CD4-positive, CD25-positive, alpha-beta regulatory T cell (primary cell): ENCODE data around the gene NME2. TPM values are rescaled to one million over a fixed set of nuclear protein-coding genes. Genes with fewer than 3 reads are reported as not detected.
A peak's percentile ranks its signal among the peaks of the same experiment; 100 is the strongest.

ENCODE experiments used
- ATAC-seq, 2 donors: fragments of 150-1000 bp; cut with Tn5 transposase; one replicate each; pipeline ENCODE4 v1.10.0; 2021; ENCODE audit warnings: low read depth in 2 of 2, moderate number of reproducible peaks in 2 of 2, moderate library complexity in 1 of 2
- DNase-seq, 3 donors: peaks; one replicate each; pipeline versions ENCODE4 v3.0.0 to v3.0.0-alpha.2; 2012 to 2022; ENCODE audit warnings: mixed read lengths in 1 of 3
- H3K27ac ChIP-seq: one replicate; pipeline ENCODE4 v1.7.0; 2013; ENCODE audit warnings: mild to moderate bottlenecking, low read length; ENCODE audit not compliant: insufficient read depth, poor library complexity, severe bottlenecking
- H3K27me3 ChIP-seq: one replicate; pipeline ENCODE4 v1.7.0; 2013; ENCODE audit warnings: low read length; ENCODE audit not compliant: control insufficient read depth, insufficient read depth
- H3K36me3 ChIP-seq: one replicate; pipeline ENCODE4 v1.7.0; 2013; ENCODE audit warnings: mild to moderate bottlenecking, low read length, moderate library complexity; ENCODE audit not compliant: control insufficient read depth, insufficient read depth
- H3K4me1 ChIP-seq: 2 replicates; pipeline ENCODE4 v1.7.0; 2013; ENCODE audit warnings: mild to moderate bottlenecking, low read length; ENCODE audit not compliant: insufficient read depth, control insufficient read depth, poor library complexity, severe bottlenecking
- H3K4me3 ChIP-seq: one replicate; pipeline ENCODE4 v1.7.0; 2013; ENCODE audit warnings: low read depth, mild to moderate bottlenecking, low read length, moderate library complexity
- H3K9me3 ChIP-seq, 2 experiments: 1 replicate in 1 of 2; 2 replicates in 1 of 2; pipeline ENCODE4 v1.7.0; 2013; ENCODE audit warnings: low read length in 2 of 2, mild to moderate bottlenecking in 1 of 2, moderate library complexity in 1 of 2; ENCODE audit not compliant: control insufficient read depth in 2 of 2
- H3K27ac Mint-ChIP-seq, 3 donors: one replicate each; pipeline ENCODE4 v1.8.0; 2020 to 2022; ENCODE audit warnings: mild to moderate bottlenecking in 3 of 3, mixed read lengths in 3 of 3, moderate library complexity in 2 of 3
- H3K27me3 Mint-ChIP-seq: one replicate; pipeline ENCODE4 v1.8.0; 2022; ENCODE audit warnings: mild to moderate bottlenecking, mixed read lengths
- H3K36me3 Mint-ChIP-seq: one replicate; pipeline ENCODE4 v1.8.0; 2020; ENCODE audit warnings: mixed read lengths
- H3K4me1 Mint-ChIP-seq, 4 donors: one replicate each; pipeline ENCODE4 v1.8.0; 2020 to 2022; ENCODE audit warnings: mixed read lengths in 4 of 4, mild to moderate bottlenecking in 1 of 4
- H3K4me3 Mint-ChIP-seq, 4 donors: one replicate each; pipeline ENCODE4 v1.8.0; 2020 to 2022; ENCODE audit warnings: mild to moderate bottlenecking in 4 of 4, mixed read lengths in 4 of 4, moderate library complexity in 3 of 4
- H3K9me3 Mint-ChIP-seq, 7 donors: one replicate each; pipeline ENCODE4 v1.8.0; 2020 to 2022; ENCODE audit warnings: mixed read lengths in 7 of 7, mild to moderate bottlenecking in 3 of 7, moderate library complexity in 2 of 7
- polyA plus RNA-seq, 4 donors: library from polyadenylated mRNA; unstranded; fragments of 300-500 nt; fragmentation: Illumina TruSeq; gene quantifications; one replicate each; pipeline ENCODE4 v1.2.3, GENCODE V29; 2021
- total RNA-seq: library from RNA; stranded (reverse); gene quantifications from one replicate; pipeline ENCODE4 v1.2.3, GENCODE V29; 2022

The NME2 gene
- total and polyA plus RNA-seq, 5 donors from 2014 or later, result 167 to 341 (median 324) TPM

DNA sequence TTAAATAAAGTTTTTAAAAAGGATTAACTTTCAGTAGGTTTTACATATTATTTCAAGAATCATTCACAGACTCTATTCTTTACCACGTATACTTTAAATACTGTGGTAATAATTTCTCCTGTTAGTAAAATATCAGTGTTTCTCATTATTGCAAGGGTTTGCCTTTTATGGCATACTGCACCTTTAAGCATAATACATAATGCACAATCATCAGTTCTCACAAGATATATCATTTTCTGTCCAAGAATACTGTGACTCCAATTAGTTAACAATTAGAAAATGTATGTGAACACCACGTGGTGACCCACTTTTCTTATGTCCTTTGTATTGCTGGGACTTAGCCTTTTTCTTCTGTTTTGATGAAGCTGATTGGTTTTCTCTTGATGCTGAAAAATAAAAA lies 25.7 kb downstream of the NME2 start:
- DNase-seq (no peak), ATAC-seq (no peak)
- no peaks in the 10 kb centered on the region for H3K27me3 Mint-ChIP-seq
- no peaks in the 10 kb centered on the region for H3K27me3 ChIP-seq
- peaks cover 65% of the 10 kb centered on the region for H3K36me3 ChIP-seq
- H3K9me3 Mint-ChIP-seq, result no peaks in the 10 kb centered on the region
- no peaks in the 10 kb centered on the region for H3K9me3 ChIP-seq
- no peak overlapping the region for H3K27ac Mint-ChIP-seq
- no peaks in the 10 kb centered on the region for H3K4me1 ChIP-seq
- H3K36me3 Mint-ChIP-seq, result peaks cover 25% of the 10 kb centered on the region
- H3K27ac ChIP-seq, result no peak overlapping the region
- peaks cover 0 to 2% (median 0%) of the 10 kb centered on the region in 4 donors for H3K4me1 Mint-ChIP-seq
- H3K4me3 ChIP-seq, result no peak overlapping the region
- H3K4me3 Mint-ChIP-seq, result no peak overlapping the region

DNA sequence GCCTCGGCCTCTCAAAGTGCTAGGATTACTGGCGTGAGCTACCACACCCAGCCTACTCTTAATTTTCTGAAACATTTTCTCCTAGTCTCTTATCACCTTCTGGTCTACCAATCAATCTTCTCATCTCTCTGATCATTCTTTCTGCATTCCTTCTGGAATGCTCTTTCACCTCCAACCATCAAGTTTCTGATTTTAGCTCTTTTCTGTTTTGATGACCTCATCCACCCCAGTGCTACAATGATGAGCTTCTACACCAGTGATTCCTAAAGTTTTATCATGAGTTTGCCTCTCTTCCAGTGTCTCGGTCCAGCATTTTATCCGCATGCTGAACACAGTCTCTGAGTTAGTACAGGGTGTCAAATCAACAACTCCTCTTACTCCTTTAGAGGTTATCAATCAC lies 31.5 kb downstream of the NME2 start:
- peaks cover 19% of the 10 kb centered on the region for H3K36me3 Mint-ChIP-seq
- H3K27ac Mint-ChIP-seq, result peak overlapping the region in 1 of 3 donors; percentile 28
- H3K4me1 Mint-ChIP-seq, result peaks cover 0 to 16% (median 7%) of the 10 kb centered on the region in 4 donors
- no peak overlapping the region for H3K4me3 Mint-ChIP-seq
- no peak for DNase-seq
- Histone ChIP-seq H3K4me3 (no peak overlapping the region), H3K27me3 (no peaks in the 10 kb centered on the region), H3K4me1 (peaks cover 7% of the 10 kb centered on the region), H3K9me3 (no peaks in the 10 kb centered on the region), H3K36me3 (peaks cover 63% of the 10 kb centered on the region), H3K27ac (no peak overlapping the region)
- ATAC-seq, result no peak
- no peaks in the 10 kb centered on the region for H3K27me3 Mint-ChIP-seq
- no peaks in the 10 kb centered on the region for H3K9me3 Mint-ChIP-seq

DNA sequence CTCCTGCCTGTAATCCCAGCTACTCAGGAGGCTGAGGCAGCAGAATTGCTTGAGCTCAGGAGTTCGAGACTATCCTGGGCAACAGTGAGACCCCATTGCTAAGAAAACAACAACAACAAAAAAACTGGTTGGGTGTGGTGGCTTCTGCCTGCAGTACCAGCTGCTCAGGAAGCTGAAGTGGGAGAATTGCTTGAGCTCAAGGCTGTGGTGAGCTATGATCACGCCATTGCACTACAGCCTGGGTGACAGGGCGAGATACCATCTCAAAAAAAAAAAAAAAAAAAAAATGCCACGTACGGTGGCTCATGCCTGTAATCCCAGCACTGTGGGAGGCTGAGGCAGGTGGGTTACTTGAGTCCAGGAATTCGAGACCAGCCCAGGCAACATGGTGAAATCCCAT lies 34.1 kb downstream of the NME2 start:
- H3K4me3 Mint-ChIP-seq, result no peak overlapping the region
- H3K4me1 ChIP-seq, result peaks cover 7% of the 10 kb centered on the region
- ATAC-seq, result peak; percentile 64 to 78
- H3K27me3 ChIP-seq, result no peaks in the 10 kb centered on the region
- H3K4me3 ChIP-seq, result no peak overlapping the region
- H3K36me3 ChIP-seq, result peaks cover 62% of the 10 kb centered on the region
- peak in 2 of 3 donors; percentile 4 to 67 for DNase-seq
- peaks cover 20% of the 10 kb centered on the region for H3K36me3 Mint-ChIP-seq
- H3K4me1 Mint-ChIP-seq, result peaks cover 0 to 16% (median 7%) of the 10 kb centered on the region in 4 donors
- no peaks in the 10 kb centered on the region for H3K27me3 Mint-ChIP-seq
- no peak overlapping the region for H3K27ac ChIP-seq
- H3K9me3 ChIP-seq, result no peaks in the 10 kb centered on the region
- H3K27ac Mint-ChIP-seq, result peak overlapping the region in 1 of 3 donors; percentile 42
- no peaks in the 10 kb centered on the region for H3K9me3 Mint-ChIP-seq

DNA sequence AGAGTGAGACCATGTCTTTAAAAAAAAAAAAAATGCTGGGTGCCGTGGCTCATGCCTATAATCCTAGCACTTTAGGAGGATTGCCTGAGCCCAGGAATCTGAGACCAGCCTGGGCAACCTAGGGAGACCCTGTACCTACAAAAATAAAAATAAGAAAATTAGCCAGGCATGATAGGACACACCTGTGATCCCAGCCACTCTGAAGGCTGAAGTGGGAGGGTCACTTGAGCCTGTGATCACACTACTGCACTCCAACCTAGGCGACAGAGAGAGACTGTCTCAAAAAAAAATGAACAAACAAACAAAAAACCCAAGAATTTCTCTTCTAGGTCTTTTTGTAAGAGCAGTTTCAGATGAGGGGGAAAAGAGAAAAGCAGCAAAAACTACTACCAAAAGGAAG lies 34.6 kb downstream of the NME2 start:
- peaks cover 7% of the 10 kb centered on the region for H3K4me1 ChIP-seq
- H3K27me3 ChIP-seq, result no peaks in the 10 kb centered on the region
- H3K9me3 Mint-ChIP-seq, result no peaks in the 10 kb centered on the region
- H3K4me3 ChIP-seq, result no peak overlapping the region
- ATAC-seq (no peak), DNase-seq (no peak)
- peaks cover 0 to 16% (median 9%) of the 10 kb centered on the region in 4 donors for H3K4me1 Mint-ChIP-seq
- peaks cover 63% of the 10 kb centered on the region for H3K36me3 ChIP-seq
- peaks cover 17% of the 10 kb centered on the region for H3K36me3 Mint-ChIP-seq
- no peak overlapping the region for H3K4me3 Mint-ChIP-seq
- no peak overlapping the region for H3K27ac ChIP-seq
- no peaks in the 10 kb centered on the region for H3K27me3 Mint-ChIP-seq
- peak overlapping the region in 2 of 3 donors; percentile 53 to 71 for H3K27ac Mint-ChIP-seq
- H3K9me3 ChIP-seq, result no peaks in the 10 kb centered on the region

DNA sequence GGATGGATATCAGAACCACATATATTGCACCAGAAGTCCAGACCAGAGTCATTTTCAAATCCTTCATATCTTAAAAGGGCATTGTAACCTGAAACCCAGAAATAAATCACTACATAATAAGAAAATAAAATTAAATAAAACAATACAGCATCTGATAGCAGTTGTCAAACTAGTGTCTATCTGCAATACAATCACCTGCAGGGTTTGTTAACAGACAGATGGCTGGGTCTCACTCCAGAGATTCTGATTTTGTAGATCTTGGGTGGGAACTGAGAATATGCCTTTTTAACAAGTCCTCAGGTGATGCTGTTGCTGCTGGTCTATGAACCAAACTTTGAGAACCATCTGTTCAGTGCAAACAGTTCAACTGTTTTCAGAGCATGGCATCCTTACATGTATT lies 37.6 kb downstream of the NME2 start:
- peaks cover 22% of the 10 kb centered on the region for H3K36me3 Mint-ChIP-seq

DNA sequence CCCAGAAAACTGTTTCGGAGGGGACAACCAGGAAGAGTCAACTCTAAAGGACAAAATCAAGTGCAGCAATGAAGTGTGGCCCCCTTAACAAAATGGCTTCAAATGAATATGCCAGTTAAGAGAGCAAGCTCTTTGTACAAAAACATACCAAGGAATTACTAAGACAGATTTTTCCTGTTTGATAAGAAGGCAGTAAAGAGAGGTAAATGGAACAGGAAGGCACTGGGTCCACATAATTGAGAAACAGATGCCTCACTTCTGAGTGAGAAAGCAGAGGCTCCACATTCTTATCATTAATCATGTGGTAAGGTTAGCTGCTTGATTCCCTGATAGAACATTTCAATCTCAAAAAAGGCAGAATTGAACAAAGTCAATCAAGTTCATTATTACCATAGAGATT lies 48.7 kb downstream of the NME2 start:
- no peaks in the 10 kb centered on the region for H3K9me3 Mint-ChIP-seq
- ATAC-seq (no peak), DNase-seq (no peak)
- no peak overlapping the region for H3K4me3 ChIP-seq
- H3K27me3 Mint-ChIP-seq, result no peaks in the 10 kb centered on the region
- H3K27ac ChIP-seq, result no peak overlapping the region
- no peaks in the 10 kb centered on the region for H3K9me3 ChIP-seq
- H3K4me3 Mint-ChIP-seq, result no peak overlapping the region
- H3K27ac Mint-ChIP-seq, result peak overlapping the region in 1 of 3 donors; percentile 63
- peaks cover 0 to 4% (median 3%) of the 10 kb centered on the region in 4 donors for H3K4me1 Mint-ChIP-seq
- H3K4me1 ChIP-seq, result no peaks in the 10 kb centered on the region
- peaks cover 65% of the 10 kb centered on the region for H3K36me3 ChIP-seq
- H3K36me3 Mint-ChIP-seq, result peaks cover 30% of the 10 kb centered on the region
- no peaks in the 10 kb centered on the region for H3K27me3 ChIP-seq

More for the DNA sequence above, 37.6 kb downstream of the NME2 start:
- peaks cover 0 to 18% (median 5%) of the 10 kb centered on the region in 4 donors for H3K4me1 Mint-ChIP-seq
- H3K27me3 Mint-ChIP-seq, result no peaks in the 10 kb centered on the region
- H3K36me3 ChIP-seq, result peaks cover 80% of the 10 kb centered on the region
- H3K4me3 ChIP-seq, result no peak overlapping the region
- H3K27ac Mint-ChIP-seq, result no peak overlapping the region
- H3K9me3 Mint-ChIP-seq, result no peaks in the 10 kb centered on the region
- no peaks in the 10 kb centered on the region for H3K27me3 ChIP-seq
- H3K4me1 ChIP-seq, result peaks cover 7% of the 10 kb centered on the region
- no peak for DNase-seq
- no peak overlapping the region for H3K27ac ChIP-seq
- no peak overlapping the region for H3K4me3 Mint-ChIP-seq
- H3K9me3 ChIP-seq, result no peaks in the 10 kb centered on the region
- ATAC-seq, result no peak

DNA sequence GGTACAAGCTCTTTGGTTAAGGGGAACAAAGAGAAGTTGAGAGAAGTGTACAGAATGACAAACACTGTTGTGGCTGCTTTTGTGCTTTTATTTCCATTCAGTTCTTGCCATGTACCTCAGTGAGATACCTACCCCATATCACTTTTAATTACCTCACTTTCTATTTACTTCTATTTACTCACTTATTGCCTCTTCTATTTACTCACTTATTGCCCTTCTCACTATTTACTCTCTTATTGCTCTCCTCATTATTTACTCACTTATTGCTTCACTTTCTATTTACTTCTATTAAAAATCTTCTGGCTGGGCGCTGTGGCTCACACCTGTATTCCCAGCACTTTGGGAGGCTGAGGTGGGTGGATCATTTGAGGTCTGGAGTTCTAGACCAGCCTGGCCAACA lies 51.7 kb downstream of the NME2 start:
- H3K9me3 Mint-ChIP-seq, result no peaks in the 10 kb centered on the region
- peaks cover 0 to 4% (median 3%) of the 10 kb centered on the region in 4 donors for H3K4me1 Mint-ChIP-seq
- DNase-seq, result no peak
- Histone ChIP-seq H3K4me3 (no peak overlapping the region), H3K27ac (no peak overlapping the region), H3K4me1 (no peaks in the 10 kb centered on the region), H3K9me3 (no peaks in the 10 kb centered on the region), H3K27me3 (no peaks in the 10 kb centered on the region), H3K36me3 (peaks cover 85% of the 10 kb centered on the region)
- H3K27ac Mint-ChIP-seq, result peak overlapping the region; percentile 9 to 75 (median 59)
- H3K36me3 Mint-ChIP-seq, result peaks cover 35% of the 10 kb centered on the region
- no peak for ATAC-seq
- H3K27me3 Mint-ChIP-seq, result no peaks in the 10 kb centered on the region
- no peak overlapping the region for H3K4me3 Mint-ChIP-seq

DNA sequence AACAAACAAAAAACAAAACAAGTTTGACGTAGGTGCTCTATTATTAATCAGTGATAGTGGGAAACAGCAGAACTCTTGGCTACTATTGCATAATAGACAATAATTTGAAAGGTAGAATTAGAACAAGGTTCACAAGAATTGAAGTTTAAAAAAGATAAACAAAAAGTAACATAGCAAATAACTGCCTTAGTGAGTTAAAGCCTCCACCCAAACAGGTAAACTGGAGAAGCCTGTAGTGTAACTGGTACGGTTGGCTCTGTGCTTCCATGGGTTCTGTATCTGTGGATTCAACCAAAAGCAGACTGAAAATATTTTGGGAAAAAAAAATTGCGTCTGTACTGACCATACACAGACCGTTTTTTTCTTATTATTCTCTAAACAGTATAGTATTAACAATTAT lies 55.1 kb downstream of the NME2 start:
- Mint-ChIP-seq H3K9me3 (no peaks in the 10 kb centered on the region), H3K27me3 (no peaks in the 10 kb centered on the region), H3K27ac (no peak overlapping the region), H3K4me3 (no peak overlapping the region), H3K4me1 (peaks cover 10 to 18% (median 15%) of the 10 kb centered on the region in 4 donors), H3K36me3 (peaks cover 40% of the 10 kb centered on the region)
- DNase-seq (no peak), ATAC-seq (no peak)
- Histone ChIP-seq H3K4me1 (no peaks in the 10 kb centered on the region), H3K27ac (no peak overlapping the region), H3K4me3 (no peak overlapping the region), H3K36me3 (peaks cover 65% of the 10 kb centered on the region), H3K9me3 (no peaks in the 10 kb centered on the region), H3K27me3 (no peaks in the 10 kb centered on the region)
